Activated CD4-positive, alpha-beta T cell treated with anti-CD3 and anti-CD28 coated beads for 4 hours (primary cell): ENCODE results near the gene ITGA5.

Experiments used
- DNase-seq, 2 donors: peaks; one replicate each; pipeline ENCODE4 v3.0.0-alpha.2; 2020

The ITGA5 gene

DNA sequence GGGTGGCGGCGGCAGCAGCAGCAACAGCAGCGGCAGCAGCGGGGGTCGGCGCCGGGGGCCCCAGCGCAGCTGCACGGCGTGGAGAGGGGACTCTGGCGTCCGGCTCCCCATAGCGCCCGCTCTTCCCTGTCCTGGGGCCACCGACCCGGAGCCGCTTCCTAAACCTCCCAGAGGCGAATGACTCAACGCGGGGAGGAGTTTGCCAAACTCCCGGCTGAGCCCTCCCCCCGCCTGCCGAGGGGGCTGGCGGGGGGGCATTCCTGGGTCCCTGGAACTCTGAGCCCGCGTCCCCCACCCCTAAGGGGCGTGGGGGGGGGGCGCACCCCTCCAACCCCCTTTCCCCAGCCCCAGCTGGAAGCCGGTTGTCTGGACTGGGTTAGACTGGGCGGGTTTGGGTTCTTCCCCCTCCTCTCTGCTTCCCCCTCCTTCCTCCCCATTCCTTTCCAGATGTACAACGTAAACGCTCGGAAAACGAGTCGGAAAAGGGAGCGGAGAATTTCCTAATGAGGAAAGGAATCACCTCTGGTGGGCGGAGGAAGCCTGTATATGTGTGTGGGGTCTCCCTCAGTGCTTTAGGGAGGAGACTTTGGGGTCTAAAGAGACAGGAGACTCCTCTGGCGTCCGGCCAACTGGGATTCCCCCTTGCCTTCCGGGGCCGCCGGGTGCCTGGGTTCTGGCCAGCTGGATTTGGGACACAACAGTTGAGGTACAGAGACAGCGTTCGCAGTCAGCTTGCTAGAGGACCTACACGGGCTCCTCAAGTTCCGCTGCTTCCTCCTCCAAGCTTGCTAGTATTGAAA, at the start of gene ITGA5:
TSS of gene ITGA5 (minus strand) at position 179 of the 800 bp plus-strand sequence. CDS start at position 111, 68 bp downstream.
- DNase-seq: peak; percentile 55 to 58

DNA sequence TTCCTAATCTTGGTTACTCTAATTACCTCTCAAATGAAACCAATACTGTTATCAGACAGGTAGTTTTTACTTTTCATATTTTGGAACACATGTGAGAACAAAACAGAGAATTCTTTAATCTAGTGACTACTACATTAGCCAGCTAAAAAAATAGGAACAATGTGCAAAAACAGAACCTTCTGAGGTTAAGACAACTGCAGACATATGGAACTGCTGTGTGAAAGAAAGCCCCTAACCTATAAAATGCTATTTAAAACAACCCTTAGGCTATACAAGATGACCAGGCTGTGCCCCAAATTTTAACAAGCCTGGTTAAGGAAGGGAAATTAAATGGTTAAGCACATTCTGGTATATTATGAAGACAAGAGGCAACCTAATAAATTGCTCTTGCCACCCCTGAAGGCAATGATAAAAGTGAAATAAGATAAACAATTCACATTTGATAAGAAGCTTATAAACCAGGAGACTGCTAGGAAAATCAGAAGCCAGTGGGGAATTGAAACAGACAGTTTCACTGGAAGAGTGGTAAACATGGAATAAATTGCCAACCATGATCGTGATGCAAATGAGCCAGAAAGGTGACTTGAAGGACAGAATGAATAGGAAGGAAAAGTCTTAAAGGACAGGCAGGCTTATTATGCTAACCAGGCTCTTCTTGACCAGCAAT, 46.9 kb upstream of the ITGA5 start:
- DNase-seq: no peak

DNA sequence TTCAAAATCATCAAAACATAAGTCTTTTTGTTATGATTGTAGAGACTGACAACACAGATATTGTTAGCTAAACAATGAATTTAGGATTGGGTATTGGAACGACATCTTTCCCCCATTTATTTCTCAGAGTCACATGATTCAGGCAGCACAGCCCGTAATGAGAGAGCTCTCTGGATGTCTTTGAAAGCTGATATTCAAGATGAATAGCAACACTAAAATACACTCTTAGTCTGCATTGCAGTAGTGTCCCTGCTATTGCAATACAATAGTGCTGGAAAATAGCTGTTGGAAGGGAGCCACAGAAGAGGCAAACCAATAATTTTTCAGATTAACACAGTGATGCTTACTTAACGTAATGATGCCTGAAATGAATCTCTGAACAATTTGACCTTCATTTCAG, 44.4 kb upstream of the ITGA5 start:
- no peak for DNase-seq

DNA sequence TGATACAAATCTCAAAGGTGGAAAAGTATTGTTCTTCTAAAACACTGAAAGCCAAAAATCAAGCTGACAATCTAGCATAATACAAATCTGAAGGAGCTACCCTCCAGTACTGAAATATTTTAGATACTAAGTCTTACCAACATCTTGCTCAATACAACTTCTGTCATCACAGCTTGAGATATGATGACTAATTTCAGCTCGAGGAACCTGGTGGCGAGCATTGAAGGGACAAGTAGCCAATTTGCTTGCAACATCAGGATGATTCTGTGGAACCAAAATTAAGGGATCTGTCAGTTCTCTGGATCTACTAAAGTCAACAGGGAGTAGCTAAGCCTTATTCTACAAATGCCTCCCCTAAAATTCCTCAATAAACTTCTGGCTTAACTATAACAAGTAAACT, 44.0 kb upstream of the ITGA5 start:
- no peak for DNase-seq

DNA sequence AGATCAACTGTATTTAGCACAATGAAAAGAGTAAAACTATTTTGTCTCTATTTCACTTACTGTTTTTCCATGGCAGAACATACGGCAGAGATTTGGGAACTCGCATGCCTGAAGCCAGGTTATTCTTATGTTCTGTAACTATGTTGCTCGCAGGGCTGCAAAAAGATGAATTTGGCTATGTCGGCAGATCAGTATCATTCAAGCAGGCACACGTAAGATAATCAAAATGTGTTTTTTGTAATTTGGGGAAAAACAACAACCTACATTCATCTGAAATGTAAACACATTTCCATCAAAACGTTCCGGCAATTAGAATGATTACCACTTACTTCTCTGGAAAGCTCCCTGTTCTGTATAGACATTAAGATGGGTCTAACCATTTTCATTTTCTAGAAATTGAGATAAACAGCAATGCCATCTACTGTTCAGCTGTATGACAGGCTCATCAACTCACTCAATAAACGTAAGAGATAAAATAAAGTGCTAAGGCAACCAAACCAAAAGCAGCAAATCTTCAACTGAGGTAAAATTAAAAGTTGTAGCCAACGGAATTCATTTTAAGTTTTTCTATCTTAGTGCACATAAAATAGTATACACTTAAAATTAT, 41.4 kb upstream of the ITGA5 start:
- no peak for DNase-seq

DNA sequence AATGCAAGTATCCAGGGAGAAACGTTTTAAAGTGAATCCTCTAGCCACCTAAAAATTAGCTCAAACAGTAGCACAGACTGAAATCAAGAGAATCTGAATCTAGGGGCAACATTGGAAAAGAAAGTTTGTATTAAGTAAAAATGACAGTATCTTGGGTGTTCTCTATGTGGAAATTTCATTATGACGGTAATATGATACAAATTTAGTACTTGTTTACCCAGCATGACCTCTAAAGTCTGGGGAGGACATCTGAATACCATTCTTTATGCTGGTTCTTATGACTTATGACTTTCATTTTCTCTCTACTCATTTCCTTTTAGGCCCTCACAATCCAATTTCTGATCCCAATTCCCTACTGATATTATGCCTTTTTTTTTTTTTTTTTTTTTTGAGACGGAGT, 40.3 kb upstream of the ITGA5 start:
- DNase-seq: no peak

DNA sequence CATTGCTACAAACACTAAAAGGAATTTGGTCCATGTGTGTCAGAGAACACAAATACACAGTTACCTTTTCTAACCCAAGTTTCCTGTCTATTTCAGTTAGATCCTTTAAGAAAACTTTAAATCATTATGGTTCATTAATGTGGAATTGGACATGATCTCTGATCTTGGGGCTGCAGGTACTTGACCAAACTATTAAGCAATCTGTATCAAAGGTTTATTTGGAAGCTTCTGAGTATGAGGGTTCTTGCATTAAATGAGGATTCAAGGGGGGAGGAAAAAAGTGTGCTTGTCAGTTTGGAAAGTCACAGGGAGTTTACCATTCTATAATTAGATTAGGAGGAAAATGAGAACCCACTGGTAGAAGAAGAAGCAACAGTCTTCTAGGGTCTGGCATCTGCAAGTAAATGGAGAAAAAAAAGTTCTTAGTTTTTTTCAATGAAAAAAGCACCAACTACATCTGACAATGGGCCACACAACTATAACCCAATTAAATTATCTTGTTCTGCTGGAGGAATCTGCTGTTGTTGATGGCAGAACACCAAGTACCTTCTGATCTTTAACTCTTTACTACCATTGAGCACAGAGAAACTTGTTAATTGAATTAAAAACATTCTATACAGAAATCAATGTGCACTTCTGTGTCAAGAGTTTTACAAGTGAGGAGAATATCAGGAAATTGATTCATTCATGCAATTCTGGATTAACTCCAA, 36.8 kb upstream of the ITGA5 start:
- DNase-seq: no peak

DNA sequence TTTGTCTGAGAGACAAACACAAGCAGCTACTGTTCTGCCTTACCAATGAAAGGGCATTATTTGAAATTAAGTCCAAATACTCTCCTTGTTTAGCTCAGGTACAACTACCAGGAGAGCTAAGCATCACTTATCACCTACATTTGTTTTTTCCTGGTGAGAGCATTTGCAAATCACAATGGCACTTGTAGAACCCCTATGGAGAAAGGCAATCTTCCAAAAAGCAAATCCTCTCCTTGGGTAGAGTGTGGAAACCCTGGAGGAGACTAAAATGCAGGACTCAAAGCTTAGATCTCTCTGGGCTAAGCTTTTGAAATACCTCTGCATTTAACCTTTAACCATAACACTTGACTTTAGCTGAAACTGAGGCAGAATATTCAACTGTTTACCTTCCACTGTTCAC, 33.6 kb upstream of the ITGA5 start:
- no peak for DNase-seq

DNA sequence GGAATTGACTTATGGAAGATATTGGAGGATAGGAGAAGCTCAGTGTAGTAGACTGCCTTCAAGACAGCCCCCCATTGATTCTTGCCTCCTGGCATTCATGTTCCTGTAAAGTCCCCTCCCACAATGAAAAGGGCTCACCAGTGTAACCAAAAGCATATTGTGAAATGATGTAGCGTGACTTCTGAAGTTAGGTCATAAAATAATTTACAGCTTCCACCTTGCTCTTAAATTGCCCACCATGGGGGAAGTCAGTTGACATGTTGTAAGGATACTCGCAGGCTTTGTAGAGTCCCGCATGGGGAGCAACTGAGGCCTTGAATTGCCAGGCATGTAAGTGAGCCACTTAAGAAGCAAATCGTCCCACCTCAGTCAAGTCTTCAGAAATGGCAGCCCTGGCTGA, 29.3 kb upstream of the ITGA5 start:
- DNase-seq: no peak

DNA sequence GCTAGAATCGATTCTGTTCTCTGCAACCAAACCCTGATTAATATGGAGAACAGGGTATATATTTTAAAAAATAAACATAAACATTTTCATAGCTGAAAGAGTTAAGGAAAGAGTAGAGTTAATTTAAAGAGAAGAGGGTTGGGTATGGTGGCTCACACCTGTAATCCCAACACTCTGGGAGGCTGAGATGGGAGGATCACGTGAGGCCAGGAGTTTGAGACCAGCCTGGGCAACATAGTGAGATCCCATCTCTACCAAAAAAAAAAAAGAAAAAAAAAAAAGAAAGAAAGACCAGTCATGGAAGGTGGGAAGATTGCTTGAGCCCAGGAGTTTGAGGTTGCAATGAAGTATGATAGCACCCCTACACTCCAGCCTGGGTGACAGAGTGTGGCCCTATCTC, 28.9 kb upstream of the ITGA5 start:
- no peak for DNase-seq

DNA sequence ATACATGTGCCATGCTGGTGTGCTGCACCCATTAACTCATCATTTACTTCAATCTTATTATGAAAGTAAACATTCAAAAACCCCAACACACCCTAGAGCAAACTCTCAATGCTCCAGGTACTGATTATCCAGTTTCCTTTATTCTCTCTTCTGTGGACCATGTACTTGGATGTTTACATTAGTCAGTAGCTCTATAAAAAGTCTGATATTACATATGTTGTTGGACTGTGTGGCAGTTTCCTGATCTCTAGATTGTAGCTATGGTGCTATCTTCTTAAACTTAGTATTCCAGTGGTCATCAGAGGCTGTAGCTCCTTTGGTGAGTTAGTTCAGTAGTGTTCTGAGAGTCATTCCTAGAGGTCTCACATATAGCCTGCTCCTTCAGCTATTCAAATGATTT, 25.1 kb upstream of the ITGA5 start:
- DNase-seq: no peak

DNA sequence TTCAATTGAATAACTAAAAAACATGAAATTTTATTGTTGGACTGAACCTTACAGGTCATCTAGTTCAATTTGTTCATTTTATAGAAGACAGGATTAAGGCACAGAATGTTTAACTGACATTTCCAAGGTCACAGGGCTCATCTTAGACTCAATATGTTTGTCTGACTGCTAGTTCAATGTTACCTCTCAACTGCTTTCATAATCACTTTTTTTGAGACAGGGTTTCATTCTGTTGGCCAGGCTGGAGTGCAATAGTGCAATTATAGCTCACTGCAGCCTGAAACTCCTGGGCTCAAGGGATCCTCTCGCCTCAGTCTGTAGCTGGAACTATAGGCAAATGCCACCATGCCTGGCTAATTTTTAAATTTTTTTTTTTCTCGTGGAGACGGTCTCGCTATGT, 24.4 kb upstream of the ITGA5 start:
- DNase-seq: no peak

DNA sequence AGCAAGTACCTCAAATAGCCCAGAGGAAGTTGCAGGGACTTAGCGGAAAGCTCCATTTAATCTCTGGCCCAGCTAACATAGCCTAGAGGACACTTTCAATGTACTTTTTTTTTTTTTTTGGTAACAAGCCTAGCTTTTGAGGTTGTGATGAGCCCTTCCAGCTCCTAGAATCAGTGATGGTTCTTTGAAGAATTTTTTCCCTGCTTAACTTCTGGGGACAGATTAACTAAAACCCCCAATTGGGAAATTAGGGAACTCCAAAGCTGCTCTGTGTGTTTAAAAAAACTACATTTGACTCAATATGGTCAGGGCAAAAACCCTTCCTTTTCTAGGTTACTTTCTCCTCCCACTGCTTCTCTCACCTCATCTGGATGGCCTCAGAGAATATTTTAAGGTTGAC, 23.9 kb upstream of the ITGA5 start:
- no peak for DNase-seq

DNA sequence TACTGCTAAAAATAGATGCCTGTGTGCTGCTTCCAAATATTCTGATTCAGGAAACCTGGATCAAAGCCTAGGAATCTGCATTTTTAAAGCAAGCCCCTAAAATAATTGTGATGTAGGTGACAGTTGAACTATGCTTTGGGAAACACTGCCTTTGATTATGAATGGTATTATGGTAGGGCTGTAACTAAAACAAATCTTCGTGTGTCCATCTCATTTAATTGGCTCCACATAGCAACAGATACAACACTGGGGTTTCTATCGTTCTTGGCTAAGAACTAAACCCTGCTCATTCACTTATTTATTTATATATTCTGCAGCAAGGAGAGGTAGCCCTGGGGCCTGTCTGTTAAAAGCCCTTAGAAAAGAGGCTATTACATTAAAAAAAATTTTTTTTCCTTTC, 23.0 kb upstream of the ITGA5 start:
- no peak for DNase-seq

DNA sequence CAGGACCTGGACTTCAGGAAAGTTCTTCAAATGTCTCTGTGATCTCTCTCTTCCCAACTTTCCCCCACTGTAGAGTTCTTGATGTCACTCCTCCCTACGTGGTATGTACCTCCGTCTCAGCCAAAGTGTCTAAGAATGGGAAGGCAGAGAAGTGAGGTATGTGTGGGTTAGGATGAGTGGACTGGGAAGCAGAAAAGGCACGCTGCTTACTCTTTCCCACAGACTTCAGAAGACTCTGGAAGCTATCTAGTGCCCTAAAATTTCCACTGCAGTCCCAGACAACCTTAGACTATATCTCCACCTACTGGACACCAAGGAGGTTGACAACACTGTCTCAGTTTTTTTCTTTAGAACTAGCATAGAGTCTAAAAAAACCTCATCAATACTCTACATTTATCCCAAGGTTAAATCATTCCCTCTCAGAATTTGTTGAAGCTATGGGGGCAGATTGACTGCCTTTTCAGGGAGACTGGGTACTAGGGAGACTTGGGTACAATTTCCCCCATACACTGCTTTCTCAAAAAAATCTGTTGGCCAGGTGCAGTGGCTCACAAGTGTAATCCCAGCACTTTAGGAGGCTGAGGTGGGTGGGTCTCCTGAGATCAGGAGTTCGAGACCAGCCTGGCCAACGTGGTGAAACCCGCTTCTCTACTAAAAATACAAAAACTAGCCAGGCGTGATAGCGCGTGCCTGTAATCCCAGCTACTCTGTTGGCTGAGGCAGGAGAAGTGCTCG, 20.6 kb upstream of the ITGA5 start:
- DNase-seq: no peak

DNA sequence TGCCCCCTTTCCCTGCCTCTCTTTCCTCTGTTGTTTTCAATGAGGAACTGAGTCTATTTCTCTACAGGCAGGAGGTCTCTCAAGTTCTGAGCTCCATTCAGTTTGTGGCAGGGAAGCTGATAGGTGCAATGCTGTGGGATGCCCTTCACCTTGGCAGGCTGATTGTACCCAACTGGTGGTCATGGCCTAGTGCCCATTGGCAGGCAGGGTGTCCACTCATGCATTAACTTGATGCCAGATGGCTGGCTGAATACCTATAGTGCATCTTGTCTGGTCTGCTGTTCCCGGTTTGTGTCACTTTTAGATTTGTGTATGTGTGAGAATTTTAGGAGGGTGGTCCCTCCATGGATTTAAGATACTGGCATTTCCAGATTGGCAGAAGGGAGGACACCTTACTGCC, 20.0 kb upstream of the ITGA5 start:
- no peak for DNase-seq

DNA sequence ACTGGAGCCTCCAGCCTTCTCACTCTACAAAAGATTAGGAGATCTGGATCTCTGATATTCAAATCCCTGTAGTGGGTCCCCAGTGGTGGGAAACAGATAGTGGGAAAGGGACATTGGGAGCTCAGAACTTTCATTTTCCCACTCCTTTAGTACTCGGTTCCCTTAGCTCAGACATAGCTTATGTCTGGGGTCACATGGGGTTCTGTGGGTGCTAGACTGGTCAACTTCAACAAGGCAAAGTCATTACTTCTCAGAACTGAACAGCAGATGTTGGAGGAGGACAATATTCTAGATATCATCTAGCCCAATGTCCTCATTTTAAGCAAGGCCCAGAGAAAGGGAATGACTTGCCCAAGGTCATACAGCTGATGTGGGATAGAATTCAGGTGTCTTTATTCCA, 19.5 kb upstream of the ITGA5 start:
- no peak for DNase-seq

DNA sequence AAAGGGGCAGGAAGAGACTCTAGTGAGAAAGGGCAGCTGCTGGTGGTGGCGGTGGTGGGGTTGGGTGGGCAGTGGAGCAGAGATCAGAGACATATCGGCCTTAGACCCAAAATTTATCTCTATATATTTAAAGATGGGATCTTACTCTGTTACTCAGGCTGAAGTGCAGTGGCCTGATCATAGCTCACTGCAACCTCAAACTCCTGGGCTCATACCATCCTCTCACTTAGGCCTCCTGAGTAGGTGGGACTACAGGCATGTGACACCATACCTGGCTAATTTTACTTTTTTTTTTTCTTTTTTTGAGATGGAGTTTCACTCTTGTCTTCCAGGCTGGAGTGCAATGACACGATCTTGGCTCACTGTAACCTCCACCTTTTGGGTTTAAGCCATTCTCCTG, 18.6 kb upstream of the ITGA5 start:
- no peak for DNase-seq

DNA sequence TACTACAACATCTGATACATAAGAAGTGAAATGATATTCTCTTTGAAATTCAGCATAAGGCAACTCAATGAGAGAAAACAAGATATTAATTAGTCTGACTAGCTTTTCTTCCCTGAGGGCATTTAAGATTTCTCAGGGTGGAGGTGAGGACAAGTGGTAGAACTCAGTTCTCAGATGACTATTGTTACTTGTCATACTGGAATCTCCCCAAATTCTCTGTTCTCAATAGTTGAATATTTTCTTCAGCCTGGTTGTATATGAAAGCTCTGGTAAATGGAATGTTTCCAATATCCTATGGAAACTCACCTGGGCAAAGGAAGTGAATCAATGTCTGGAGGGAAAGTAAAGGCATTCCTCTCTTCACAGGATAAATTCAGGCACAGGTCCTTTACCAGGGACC, 18.2 kb upstream of the ITGA5 start:
- DNase-seq: no peak

DNA sequence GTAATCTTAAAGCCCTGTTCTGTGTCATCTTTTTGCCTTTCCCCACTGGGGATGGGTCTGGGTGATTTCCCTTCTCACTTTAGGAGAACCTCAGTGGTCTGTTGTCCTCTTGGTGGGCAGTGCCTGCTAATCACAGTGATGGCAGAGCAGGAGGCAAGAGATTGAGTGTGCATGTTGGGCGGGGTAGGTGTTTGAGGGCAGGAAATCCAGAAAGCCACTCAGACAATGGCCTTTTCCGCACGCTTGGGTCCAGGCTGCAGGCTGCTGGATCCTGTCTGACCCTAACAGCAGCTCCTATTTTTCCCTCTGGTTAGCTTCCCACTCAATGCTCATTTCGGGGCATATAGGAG, 13.7 kb upstream of the ITGA5 start:
- no peak for DNase-seq

DNA sequence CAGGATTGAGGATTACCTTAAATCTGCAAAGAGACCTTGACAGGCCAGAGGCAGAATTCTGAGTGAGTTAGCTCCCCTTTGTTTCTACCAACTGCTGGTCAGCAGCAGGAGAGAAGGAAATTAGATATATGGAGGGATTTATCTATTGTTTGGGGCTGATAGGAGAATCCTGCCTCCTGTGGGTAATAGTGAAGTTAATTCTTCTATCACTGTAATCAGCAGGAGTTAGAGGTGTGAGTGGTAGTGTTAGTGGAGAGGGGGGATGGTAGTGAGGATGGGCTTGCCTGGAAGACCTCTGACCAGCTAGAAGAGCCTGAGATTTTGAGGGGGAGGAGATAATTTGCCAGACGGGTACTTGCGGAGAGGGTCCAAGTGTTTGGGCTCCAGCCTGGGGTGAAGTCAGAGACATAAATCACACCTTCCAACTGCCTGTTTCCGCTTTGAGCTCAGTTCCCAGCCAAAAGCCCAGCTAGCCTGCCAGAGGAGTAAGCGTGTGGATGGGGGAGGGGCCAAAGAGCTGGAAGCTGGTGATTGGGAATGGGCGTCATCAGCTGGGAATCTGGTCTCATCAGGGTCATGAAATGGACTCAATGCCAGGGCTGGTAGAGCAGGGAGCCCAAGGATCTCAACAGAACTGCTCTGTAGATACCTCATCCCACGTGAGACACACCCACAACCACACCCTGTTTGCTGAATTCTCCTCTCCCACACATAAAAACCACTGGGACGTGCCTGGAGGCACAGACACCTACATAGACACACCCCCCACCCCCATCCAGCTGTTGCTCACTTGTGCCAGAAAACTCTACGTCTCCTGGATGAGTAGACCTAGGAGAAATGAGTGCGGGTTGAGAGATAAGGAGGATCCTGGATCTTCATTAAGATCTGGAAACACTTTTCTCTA, 13.1 kb upstream of the ITGA5 start:
- DNase-seq: peak in 1 of 2 donors; percentile 17
